Measurements from ENCODE around the gene DAND5.

Gene DAND5

GRCh38 chr19:12933287-12934072 is 35.9 kb upstream of the DAND5 start, which contains the start of gene FARSA:
Gene FARSA (minus strand): TSS chr19:12933711. CDS start chr19:12933696, 15 bp downstream.
- H3K4me3 ChIP-seq (ENCODE audit: low read depth, low read length) = peak within 1 kb of the TSS; percentile 100
- TF ChIP-seq, protein P1, sequence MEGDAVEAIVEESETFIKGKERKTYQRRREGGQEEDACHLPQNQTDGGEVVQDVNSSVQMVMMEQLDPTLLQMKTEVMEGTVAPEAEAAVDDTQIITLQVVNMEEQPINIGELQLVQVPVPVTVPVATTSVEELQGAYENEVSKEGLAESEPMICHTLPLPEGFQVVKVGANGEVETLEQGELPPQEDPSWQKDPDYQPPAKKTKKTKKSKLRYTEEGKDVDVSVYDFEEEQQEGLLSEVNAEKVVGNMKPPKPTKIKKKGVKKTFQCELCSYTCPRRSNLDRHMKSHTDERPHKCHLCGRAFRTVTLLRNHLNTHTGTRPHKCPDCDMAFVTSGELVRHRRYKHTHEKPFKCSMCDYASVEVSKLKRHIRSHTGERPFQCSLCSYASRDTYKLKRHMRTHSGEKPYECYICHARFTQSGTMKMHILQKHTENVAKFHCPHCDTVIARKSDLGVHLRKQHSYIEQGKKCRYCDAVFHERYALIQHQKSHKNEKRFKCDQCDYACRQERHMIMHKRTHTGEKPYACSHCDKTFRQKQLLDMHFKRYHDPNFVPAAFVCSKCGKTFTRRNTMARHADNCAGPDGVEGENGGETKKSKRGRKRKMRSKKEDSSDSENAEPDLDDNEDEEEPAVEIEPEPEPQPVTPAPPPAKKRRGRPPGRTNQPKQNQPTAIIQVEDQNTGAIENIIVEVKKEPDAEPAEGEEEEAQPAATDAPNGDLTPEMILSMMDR (conservative IDR thresholded peaks at IDR 0.05; ENCODE audit: low read depth, low read length) = no peak
- DNase-seq (ENCODE audit: low read depth) = peak; percentile 94

GRCh38 chr19:12935071-12935470 is 34.3 kb upstream of the DAND5 start:
- H3K4me3 ChIP-seq (ENCODE audit: low read depth, low read length) = no peak overlapping the region
- no peak for DNase-seq (ENCODE audit: low read depth)
- TF ChIP-seq, protein P1 (conservative IDR thresholded peaks at IDR 0.05; ENCODE audit: low read depth, low read length) = no peak

GRCh38 chr19:12936582-12936981 is 32.8 kb upstream of the DAND5 start:
- no peak for DNase-seq (ENCODE audit: low read depth)
- H3K4me3 ChIP-seq (ENCODE audit: low read depth, low read length) = no peak overlapping the region
- TF ChIP-seq, protein P1 (conservative IDR thresholded peaks at IDR 0.05; ENCODE audit: low read depth, low read length) = no peak

- DNase-seq (ENCODE audit: low read depth) = no peak
- TF ChIP-seq, protein P1 (conservative IDR thresholded peaks at IDR 0.05; ENCODE audit: low read depth, low read length) = no peak
- peak overlapping the region; percentile 57 for H3K4me3 ChIP-seq (ENCODE audit: low read depth, low read length)
Observed at GRCh38 chr19:12937093-12937926, 32.1 kb upstream of the DAND5 start.

- TF ChIP-seq, protein P1 (conservative IDR thresholded peaks at IDR 0.05; ENCODE audit: low read depth, low read length) = no peak
- peak; percentile 100 for DNase-seq (ENCODE audit: low read depth)
- peak within 1 kb of the TSS; percentile 99 for H3K4me3 ChIP-seq (ENCODE audit: low read depth, low read length)
Observed at GRCh38 chr19:12937927-12938778, 31.2 kb upstream of the DAND5 start, which contains the start of gene CALR. Gene CALR (plus strand): TSS chr19:12938609. CDS start chr19:12938680, 71 bp downstream.

DNA sequence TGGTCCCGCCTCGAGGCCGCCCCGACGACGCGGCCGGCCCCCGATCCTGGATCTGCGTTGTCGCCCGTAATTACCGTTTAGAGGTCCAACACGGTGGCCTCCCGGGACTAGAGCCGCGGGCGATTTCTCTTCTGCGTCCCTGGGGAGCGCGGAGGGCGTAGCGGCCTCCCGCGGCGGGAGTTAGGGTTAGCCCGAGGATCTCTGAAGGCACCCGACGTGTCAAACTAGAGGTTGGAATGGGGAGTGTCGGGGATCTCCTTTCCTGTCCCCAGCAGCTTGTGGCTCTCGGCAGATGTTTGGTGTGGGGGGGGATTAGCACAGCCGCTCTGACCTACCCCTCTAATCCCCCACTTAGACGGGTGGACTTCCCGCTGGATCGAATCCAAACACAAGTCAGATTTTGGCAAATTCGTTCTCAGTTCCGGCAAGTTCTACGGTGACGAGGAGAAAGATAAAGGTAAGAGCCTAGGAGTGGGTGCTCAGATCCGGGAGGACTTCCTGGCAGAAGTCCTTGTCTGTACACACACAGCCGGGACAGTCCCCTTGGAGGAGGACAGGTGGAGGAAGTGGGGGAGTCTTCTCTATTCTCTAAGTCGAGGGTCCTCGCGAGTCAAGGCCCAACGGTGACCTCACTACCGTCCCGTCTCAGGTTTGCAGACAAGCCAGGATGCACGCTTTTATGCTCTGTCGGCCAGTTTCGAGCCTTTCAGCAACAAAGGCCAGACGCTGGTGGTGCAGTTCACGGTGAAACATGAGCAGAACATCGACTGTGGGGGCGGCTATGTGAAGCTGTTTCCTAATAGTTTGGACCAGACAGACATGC is 30.4 kb upstream of the DAND5 start:
- peak overlapping the region; percentile 99 for H3K4me3 ChIP-seq (ENCODE audit: low read depth, low read length)
- TF ChIP-seq, protein P1 (conservative IDR thresholded peaks at IDR 0.05; ENCODE audit: low read depth, low read length) = peak; percentile 25
- DNase-seq (ENCODE audit: low read depth) = peak; percentile 83

Data from choroid plexus epithelial cell (primary cell).